T-helper 2 cell treated with Interferon-gamma antibody and Interleukin-4, amounts not matched to agents 100 ng/mL and 5 ng/mL, for 36 hours (primary cell): ENCODE measurements around the gene WFDC10A. TPM values are rescaled to one million over a fixed set of nuclear protein-coding genes. Genes with fewer than 3 reads are reported as not detected.
"Not testable (repeated sequence)": the region's sequence is repeated elsewhere in the genome, so short reads cannot be mapped to it uniquely, and the experiment has no call there.

Experiments used
- intact Hi-C: fragments of 100-400 bp; cut with micrococcal nuclease; formaldehyde crosslinking; loops from one replicate; pipeline ENCODE4 v1.15.1; 2023
- total RNA-seq: library from RNA; stranded (reverse); gene quantifications from 2 replicates; pipeline ENCODE4 v1.2.3, GENCODE V29; 2022

WFDC10A gene
- total RNA-seq, 1 donor from 2014 or later = not detected

GRCh38 chr20:45647441-45648050, 18.0 kb downstream of the WFDC10A start:
- intact Hi-C loops = no loop called here

DNA sequence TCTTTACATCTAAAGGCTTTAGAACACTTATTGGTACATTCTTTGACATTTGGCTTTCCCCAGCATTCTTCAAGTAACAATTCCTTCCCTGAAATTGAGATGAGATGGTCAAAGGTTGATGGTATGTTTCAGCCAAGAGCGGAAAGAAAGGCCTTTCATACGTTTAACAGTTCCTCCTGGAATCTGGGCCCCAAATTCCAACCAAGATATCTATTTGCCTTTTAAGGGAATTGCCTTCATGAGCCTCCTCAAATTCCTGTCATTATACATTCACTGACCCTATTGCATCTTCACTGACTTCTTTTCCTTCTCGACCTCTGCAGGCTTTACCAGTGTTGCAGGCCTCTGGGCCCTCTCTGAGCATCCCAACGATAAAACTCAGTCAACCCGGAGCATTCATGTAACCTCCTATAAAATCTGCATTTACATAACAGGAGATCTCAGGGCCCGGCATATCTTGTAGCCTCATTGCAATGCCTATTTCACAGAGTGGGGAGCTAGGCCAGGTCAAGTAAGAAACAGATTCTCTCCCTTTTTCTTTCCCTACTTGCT, 19.8 kb downstream of the WFDC10A start:
- intact Hi-C loops = no loop called here

DNA sequence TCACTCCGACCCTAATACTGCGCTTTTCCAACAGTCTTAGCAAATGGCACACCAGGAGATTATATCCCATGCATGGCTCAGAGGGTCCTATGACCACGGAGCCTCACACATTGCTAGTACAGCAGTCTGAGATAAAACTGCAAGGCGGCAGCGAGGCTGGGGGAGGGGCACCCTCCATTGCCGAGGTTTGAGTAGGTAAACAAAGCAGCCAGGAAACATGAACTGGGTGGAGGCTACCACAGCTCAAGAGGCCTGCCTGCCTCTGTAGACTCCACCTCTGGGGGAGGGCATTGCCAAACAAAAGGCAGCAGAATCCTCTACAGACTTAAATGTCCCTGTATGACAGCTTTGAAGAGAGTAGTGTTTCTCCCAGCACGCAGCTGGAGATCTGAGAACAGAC, 22.2 kb downstream of the WFDC10A start:
- intact Hi-C loops = not testable (repeated sequence)

- intact Hi-C loops = not testable (repeated sequence)
Measured at GRCh38 chr20:45657038-45657437, 27.5 kb downstream of the WFDC10A start.

DNA sequence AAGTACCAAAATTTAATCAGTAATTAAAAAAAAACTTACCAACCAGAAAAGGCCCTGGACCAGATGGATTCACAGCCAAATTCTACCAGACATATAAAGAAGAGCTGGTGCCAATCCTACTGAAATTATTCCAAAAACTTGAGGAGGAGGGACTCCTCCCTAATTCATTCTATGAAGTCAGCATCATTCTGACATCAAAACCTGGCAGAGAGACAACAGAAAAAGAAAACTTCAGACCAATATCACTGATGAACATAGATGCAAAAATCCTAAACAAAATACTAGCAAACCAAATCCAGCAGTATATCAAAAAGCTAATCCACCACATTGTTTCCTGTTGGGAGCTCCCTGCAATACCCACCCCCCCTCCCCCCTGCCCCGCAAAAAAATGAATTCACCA, 40.6 kb downstream of the WFDC10A start, which contains the start of gene WFDC11:
Gene WFDC11 (minus strand): TSS at position 101 of the 400 bp plus-strand sequence. CDS start 19,639 bp downstream, outside the sequence.
- intact Hi-C loops = no loop called here

DNA sequence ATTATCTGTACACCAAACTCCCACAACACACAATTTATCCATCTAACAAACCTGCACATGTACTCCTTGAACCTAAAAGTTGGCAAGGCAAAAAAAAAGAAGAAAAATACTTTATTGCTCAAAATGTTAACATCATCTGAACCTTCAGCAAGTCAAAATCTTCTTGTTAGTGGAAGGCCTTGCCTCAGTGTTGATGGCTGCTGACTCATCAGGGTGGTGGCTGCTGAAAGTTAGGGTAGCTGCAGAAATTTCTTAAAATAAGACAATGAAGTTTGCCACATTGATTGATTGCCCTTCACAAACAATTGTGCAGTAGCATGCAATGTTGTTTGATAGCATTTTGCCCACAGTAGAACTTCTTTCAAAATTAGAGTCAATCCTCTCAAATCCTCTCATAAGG, 43.2 kb downstream of the WFDC10A start:
- intact Hi-C loops = no loop called here

- intact Hi-C loops = no loop called here
Measured at GRCh38 chr20:45679650-45680049, 50.1 kb downstream of the WFDC10A start.

Other genes with a start within 250 kb of the WFDC10A start
- 10.6 and 10.9 TPM in 2 replicates for gene DBNDD2, start 221.4 kb upstream of the WFDC10A start, total RNA-seq
- 70.6 and 72.5 TPM in 2 replicates for gene PIGT, start 213.6 kb upstream of the WFDC10A start, total RNA-seq
- 0.52 TPM in 1 of 2 replicates, not detected in the other for gene WFDC2, start 160.0 kb upstream of the WFDC10A start, total RNA-seq
- not detected in 2 replicates for gene SPINT3, start 114.1 kb upstream of the WFDC10A start, total RNA-seq
- not detected in 2 replicates for gene WFDC6, start 90.3 kb upstream of the WFDC10A start, total RNA-seq
- gene EPPIN, start 82.3 kb upstream of the WFDC10A start, total RNA-seq = not detected in 2 replicates
- gene WFDC8, start 50.5 kb upstream of the WFDC10A start, total RNA-seq = not detected in 2 replicates
- gene WFDC9, start 1.5 kb downstream of the WFDC10A start, total RNA-seq = not detected in 2 replicates
- not detected in 2 replicates for gene WFDC11, start 40.5 kb downstream of the WFDC10A start, total RNA-seq
- gene WFDC13, start 72.3 kb downstream of the WFDC10A start, total RNA-seq = not detected in 2 replicates
- gene WFDC10B, start 75.3 kb downstream of the WFDC10A start, total RNA-seq = not detected in 2 replicates
- gene SPINT4, start 92.6 kb downstream of the WFDC10A start, total RNA-seq = not detected in 2 replicates
- gene WFDC3, start 162.1 kb downstream of the WFDC10A start, total RNA-seq = not detected in 2 replicates
- gene DNTTIP1, start 162.2 kb downstream of the WFDC10A start, total RNA-seq = 30.3 and 31.8 TPM in 2 replicates
- 181 and 183 TPM in 2 replicates for gene UBE2C, start 182.9 kb downstream of the WFDC10A start, total RNA-seq
- 0.36 TPM in 1 of 2 replicates, not detected in the other for gene TNNC2, start 197.6 kb downstream of the WFDC10A start, total RNA-seq
- 1.7 and 1.8 TPM in 2 replicates for gene SNX21, start 204.1 kb downstream of the WFDC10A start, total RNA-seq
- gene ACOT8, start 227.7 kb downstream of the WFDC10A start, total RNA-seq = 36.6 and 37.1 TPM in 2 replicates
- gene ZSWIM3, start 227.9 kb downstream of the WFDC10A start, total RNA-seq = 6.4 and 7.1 TPM in 2 replicates